GM12801 (cell line): ENCODE results near the gene FBLN7.

ENCODE experiments used
- TF ChIP-seq, protein P1 (sequence below): IDR thresholded peaks from one replicate; pipeline ENCODE4 v1.5.1; 2011; ENCODE audit warnings: control low read depth; ENCODE audit not compliant: insufficient read length; ENCODE audit errors: extremely low read depth

Gene FBLN7

DNA sequence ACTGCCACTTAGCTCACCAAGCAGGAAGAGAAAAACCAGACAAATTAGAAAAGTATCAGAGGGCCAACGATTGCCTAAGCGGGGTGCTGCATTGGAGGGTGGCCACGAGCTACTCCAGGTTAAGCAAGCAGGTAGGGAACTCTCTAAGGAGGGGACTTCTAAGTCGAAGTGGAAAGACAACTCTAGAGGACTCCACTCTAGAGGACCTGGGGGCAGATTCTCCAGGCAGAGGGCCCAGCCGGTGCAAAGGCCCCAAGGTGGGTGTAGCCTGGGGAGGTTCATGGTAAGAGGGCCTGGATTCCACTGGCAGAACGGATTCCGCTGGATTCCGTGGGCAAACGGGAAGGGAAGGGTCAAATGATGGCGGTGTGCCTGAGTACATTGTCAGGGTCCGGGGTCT, 12.7 kb downstream of the FBLN7 start:
- TF ChIP-seq, protein P1, sequence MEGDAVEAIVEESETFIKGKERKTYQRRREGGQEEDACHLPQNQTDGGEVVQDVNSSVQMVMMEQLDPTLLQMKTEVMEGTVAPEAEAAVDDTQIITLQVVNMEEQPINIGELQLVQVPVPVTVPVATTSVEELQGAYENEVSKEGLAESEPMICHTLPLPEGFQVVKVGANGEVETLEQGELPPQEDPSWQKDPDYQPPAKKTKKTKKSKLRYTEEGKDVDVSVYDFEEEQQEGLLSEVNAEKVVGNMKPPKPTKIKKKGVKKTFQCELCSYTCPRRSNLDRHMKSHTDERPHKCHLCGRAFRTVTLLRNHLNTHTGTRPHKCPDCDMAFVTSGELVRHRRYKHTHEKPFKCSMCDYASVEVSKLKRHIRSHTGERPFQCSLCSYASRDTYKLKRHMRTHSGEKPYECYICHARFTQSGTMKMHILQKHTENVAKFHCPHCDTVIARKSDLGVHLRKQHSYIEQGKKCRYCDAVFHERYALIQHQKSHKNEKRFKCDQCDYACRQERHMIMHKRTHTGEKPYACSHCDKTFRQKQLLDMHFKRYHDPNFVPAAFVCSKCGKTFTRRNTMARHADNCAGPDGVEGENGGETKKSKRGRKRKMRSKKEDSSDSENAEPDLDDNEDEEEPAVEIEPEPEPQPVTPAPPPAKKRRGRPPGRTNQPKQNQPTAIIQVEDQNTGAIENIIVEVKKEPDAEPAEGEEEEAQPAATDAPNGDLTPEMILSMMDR, result no peak

DNA sequence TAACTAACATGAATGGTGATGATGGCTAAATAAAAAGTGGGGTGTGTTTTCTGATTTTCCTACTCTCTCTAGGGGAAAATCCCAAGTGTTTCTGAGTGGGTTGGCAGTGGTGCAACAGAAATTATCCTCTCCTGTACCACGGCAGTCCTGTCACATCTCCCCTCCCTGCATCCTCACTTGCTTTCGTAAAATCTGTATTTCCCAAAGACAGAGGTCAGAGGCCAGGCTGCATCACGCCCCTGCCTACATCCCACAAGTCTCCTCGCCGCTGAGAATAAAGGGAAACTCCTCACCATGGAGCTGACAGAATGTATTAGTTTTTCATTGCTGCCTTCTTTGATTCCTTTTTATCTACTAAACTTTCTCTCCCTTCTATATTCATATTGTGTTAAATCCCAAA, 13.1 kb downstream of the FBLN7 start:
- TF ChIP-seq, protein P1, result no peak

DNA sequence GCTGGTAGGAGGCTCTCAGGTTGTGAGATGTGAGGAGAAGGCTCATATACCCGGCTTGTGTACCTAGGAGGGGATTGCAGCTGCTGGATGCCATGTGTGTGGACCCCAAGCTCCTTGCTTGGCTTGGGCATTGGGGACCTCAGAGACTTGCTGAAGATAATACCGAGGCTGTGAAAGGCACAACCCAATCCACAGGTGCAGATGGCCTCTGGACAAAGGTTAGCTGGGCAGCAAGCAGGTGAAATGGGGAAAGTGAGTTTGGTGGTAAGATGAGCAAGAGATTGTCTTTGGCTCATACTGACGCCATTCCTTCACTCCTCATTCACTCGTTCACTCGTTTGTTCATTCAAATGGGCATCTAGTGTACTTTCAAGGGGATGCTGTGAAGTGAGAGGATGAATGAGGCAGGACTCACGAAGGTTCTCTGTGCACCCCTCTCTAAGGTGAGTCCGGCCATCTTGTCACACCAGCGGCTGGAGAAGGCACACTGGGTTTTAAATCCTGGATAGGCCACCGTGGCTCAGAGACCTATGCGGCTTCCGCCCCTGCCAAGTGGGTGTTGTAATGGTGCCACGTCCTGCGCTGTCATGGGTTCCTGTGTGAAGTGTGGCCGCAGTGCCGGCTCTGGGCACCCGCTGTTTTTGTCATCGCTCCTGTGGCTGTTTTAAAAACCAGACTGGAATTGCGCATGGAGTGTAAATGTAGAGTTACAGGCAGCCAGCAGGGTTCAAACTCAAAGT, 13.7 kb downstream of the FBLN7 start:
- TF ChIP-seq, protein P1, result no peak

DNA sequence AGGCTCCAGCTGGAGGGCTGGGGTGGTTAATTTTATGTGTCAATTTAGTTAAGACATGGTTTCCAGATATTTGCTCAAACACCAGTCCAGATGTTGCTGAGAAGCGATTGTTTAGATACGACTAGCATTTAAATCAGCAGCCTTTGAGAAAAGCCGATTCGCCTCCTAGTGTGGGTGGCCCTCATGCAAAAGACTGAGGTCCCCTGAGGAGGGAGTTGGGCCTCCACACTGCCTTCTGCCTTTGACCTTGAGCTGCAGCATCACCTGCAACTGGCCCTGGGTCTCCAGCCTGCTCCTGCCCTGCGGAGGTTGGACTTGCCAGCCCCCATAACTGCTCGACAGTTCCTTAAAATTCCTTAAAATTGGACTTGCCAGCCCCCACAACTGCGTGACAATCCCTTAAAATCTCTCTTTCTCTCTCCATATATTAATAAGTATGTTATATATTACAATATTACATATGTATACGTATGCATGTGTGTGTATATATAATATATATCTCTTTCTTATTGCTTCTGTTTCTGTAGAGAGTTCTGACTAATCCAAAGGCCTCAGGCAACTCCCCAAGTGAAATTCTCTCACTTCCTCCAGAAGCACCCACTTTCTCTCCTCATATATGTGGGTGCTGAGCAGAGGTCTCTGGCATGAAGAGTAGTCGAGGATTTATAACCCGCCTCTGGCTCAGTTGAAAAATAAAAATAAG, 14.4 kb downstream of the FBLN7 start:
- TF ChIP-seq, protein P1, result no peak

- TF ChIP-seq, protein P1, result no peak
Observed at GRCh38 chr2:112153179-112153490, 14.9 kb downstream of the FBLN7 start.

- TF ChIP-seq, protein P1, result no peak
Observed at GRCh38 chr2:112153501-112153900, 15.3 kb downstream of the FBLN7 start.

DNA sequence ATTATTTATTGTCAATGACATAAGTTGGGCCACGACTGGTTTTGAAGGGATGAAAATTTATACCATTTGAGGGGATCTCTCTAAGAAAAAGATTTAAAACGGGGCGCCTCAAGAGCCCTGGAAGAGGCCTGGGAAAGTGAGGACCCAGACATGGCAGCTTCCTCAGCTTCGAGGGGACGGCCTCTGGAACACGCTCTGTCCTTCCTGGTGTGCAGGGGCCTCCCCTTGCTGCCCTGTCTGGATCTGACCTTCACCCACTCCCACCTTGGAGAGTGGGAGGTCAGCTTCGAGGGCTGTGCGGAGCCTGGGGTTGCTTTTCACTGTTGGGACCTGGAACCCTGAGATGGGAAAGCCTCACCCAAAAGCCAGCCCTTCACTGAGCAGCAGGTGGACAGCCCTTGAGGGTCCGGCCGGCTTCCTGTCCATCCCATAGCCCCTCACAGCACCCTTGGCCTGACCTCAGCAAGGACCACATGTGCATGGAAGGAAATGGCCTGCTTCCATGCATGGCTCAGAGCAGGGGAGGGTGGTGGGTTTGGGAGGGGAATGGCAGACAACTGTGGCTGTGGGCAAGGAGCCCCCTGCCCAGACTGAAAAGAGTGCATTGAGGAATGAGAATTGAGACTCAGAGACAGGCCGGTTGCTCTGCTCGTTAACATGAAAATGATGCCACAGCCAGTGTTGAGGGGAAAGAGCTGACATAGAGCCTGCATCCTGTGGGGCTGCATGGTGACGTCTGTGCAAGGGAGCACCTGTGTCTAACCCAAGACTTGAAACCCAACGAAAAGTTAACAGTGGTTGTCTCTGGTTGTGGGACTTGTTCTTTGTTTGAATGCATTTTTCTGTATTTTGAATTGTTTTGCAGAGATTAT, 16.3 kb downstream of the FBLN7 start:
- TF ChIP-seq, protein P1, result no peak
